ENCODE results near the gene CEPT1. TPM values are rescaled to one million over a fixed set of nuclear protein-coding genes. Genes with fewer than 3 reads are reported as not detected.

Gene CEPT1
- total RNA-seq, 1 experiment from 2014 or later, result 29.3 TPM

- Mint-ChIP-seq H3K4me3 (no peak overlapping the region), H3K27me3 (ENCODE audit: low read depth) (peaks cover 35% of the 10 kb centered on the region), H3K36me3 (no peaks in the 10 kb centered on the region), H3K27ac (no peak overlapping the region), H3K9me3 (no peaks in the 10 kb centered on the region), H3K4me1 (peaks cover 14% of the 10 kb centered on the region)
- TF ChIP-seq JAZF1 (CRISPR knock-in tag; IDR thresholded peaks at IDR 0.05), result no peak
- no peak for TF ChIP-seq ZNF263 (CRISPR knock-in tag; IDR thresholded peaks at IDR 0.05; ENCODE audit: low read depth)
- TF ChIP-seq, protein P1, sequence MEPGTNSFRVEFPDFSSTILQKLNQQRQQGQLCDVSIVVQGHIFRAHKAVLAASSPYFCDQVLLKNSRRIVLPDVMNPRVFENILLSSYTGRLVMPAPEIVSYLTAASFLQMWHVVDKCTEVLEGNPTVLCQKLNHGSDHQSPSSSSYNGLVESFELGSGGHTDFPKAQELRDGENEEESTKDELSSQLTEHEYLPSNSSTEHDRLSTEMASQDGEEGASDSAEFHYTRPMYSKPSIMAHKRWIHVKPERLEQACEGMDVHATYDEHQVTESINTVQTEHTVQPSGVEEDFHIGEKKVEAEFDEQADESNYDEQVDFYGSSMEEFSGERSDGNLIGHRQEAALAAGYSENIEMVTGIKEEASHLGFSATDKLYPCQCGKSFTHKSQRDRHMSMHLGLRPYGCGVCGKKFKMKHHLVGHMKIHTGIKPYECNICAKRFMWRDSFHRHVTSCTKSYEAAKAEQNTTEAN (CRISPR knock-in tag; IDR thresholded peaks at IDR 0.05), result no peak
- no peak for TF ChIP-seq OVOL2 (CRISPR knock-in tag; IDR thresholded peaks at IDR 0.05; ENCODE audit: borderline replicate concordance)
- TF ChIP-seq, protein P2, sequence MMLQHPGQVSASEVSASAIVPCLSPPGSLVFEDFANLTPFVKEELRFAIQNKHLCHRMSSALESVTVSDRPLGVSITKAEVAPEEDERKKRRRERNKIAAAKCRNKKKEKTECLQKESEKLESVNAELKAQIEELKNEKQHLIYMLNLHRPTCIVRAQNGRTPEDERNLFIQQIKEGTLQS (CRISPR knock-in tag; conservative IDR thresholded peaks at IDR 0.05), result no peak
- ATAC-seq (no peak), DNase-seq (ENCODE audit: low spot score) (no peak)
- CTCF ChIA-PET, result no interaction called here
- POLR2A ChIA-PET, result no interaction called here
Measured at GRCh38 chr1:111200802-111201161, 60.8 kb downstream of the CEPT1 start.

DNA sequence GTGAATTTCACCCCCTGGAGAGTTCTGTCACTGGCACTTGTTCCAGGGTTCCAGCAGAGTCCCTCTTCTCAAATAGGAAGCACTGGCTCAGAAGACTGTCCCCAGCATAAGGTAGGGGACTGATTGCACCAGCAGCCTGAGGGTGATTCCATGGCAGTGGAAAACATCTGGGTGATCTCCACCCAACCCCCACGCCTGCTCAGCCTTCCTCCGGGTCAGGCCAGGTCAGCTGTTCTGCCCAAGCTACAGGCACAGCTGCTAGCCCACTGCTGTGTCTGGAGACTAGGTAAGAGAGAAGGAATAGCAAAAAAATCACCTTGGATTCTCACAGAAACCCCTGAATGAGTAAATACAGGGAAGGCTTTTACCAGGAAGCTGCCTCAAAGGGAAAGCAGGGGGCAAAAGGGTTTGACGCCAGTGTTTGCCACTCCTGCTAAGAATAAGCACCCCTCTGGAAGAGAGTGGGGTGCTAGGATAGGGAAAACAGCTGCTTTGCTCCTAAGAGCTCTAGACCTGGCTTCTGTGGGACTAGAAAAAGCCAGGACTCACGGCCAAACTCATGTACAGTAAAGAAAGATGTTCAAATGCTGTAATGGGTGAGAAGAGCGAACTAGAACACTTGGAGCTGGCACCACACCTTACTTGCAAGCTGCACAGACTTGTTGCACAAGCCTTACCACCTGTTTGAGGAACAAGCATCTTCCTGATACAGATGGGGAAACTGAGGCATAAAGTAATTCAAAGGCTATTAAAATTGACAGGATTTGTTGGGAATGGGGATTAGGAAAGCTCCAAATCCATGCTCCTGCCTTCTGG lies 61.5 kb downstream of the CEPT1 start:
- no peaks in the 10 kb centered on the region for H3K36me3 Mint-ChIP-seq
- H3K9me3 Mint-ChIP-seq, result no peaks in the 10 kb centered on the region
- peaks cover 14% of the 10 kb centered on the region for H3K4me1 Mint-ChIP-seq
- H3K27ac Mint-ChIP-seq, result no peak overlapping the region
- CTCF ChIA-PET, result no interaction called here
- no peak overlapping the region for H3K4me3 Mint-ChIP-seq
- POLR2A ChIA-PET, result no interaction called here
- ATAC-seq (no peak), DNase-seq (ENCODE audit: low spot score) (no peak)
- H3K27me3 Mint-ChIP-seq (ENCODE audit: low read depth), result peaks cover 42% of the 10 kb centered on the region
- TF ChIP-seq, protein P3, sequence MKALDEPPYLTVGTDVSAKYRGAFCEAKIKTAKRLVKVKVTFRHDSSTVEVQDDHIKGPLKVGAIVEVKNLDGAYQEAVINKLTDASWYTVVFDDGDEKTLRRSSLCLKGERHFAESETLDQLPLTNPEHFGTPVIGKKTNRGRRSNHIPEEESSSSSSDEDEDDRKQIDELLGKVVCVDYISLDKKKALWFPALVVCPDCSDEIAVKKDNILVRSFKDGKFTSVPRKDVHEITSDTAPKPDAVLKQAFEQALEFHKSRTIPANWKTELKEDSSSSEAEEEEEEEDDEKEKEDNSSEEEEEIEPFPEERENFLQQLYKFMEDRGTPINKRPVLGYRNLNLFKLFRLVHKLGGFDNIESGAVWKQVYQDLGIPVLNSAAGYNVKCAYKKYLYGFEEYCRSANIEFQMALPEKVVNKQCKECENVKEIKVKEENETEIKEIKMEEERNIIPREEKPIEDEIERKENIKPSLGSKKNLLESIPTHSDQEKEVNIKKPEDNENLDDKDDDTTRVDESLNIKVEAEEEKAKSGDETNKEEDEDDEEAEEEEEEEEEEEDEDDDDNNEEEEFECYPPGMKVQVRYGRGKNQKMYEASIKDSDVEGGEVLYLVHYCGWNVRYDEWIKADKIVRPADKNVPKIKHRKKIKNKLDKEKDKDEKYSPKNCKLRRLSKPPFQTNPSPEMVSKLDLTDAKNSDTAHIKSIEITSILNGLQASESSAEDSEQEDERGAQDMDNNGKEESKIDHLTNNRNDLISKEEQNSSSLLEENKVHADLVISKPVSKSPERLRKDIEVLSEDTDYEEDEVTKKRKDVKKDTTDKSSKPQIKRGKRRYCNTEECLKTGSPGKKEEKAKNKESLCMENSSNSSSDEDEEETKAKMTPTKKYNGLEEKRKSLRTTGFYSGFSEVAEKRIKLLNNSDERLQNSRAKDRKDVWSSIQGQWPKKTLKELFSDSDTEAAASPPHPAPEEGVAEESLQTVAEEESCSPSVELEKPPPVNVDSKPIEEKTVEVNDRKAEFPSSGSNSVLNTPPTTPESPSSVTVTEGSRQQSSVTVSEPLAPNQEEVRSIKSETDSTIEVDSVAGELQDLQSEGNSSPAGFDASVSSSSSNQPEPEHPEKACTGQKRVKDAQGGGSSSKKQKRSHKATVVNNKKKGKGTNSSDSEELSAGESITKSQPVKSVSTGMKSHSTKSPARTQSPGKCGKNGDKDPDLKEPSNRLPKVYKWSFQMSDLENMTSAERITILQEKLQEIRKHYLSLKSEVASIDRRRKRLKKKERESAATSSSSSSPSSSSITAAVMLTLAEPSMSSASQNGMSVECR (CRISPR knock-in tag; IDR thresholded peaks at IDR 0.05; ENCODE audit: borderline replicate concordance), result no peak
- TF ChIP-seq, protein P4, sequence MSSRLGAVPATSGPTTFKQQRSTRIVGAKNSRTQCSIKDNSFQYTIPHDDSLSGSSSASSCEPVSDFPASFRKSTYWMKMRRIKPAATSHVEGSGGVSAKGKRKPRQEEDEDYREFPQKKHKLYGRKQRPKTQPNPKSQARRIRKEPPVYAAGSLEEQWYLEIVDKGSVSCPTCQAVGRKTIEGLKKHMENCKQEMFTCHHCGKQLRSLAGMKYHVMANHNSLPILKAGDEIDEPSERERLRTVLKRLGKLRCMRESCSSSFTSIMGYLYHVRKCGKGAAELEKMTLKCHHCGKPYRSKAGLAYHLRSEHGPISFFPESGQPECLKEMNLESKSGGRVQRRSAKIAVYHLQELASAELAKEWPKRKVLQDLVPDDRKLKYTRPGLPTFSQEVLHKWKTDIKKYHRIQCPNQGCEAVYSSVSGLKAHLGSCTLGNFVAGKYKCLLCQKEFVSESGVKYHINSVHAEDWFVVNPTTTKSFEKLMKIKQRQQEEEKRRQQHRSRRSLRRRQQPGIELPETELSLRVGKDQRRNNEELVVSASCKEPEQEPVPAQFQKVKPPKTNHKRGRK (CRISPR knock-in tag; IDR thresholded peaks at IDR 0.05; ENCODE audit: borderline replicate concordance), result no peak
- TF ChIP-seq, protein P5, sequence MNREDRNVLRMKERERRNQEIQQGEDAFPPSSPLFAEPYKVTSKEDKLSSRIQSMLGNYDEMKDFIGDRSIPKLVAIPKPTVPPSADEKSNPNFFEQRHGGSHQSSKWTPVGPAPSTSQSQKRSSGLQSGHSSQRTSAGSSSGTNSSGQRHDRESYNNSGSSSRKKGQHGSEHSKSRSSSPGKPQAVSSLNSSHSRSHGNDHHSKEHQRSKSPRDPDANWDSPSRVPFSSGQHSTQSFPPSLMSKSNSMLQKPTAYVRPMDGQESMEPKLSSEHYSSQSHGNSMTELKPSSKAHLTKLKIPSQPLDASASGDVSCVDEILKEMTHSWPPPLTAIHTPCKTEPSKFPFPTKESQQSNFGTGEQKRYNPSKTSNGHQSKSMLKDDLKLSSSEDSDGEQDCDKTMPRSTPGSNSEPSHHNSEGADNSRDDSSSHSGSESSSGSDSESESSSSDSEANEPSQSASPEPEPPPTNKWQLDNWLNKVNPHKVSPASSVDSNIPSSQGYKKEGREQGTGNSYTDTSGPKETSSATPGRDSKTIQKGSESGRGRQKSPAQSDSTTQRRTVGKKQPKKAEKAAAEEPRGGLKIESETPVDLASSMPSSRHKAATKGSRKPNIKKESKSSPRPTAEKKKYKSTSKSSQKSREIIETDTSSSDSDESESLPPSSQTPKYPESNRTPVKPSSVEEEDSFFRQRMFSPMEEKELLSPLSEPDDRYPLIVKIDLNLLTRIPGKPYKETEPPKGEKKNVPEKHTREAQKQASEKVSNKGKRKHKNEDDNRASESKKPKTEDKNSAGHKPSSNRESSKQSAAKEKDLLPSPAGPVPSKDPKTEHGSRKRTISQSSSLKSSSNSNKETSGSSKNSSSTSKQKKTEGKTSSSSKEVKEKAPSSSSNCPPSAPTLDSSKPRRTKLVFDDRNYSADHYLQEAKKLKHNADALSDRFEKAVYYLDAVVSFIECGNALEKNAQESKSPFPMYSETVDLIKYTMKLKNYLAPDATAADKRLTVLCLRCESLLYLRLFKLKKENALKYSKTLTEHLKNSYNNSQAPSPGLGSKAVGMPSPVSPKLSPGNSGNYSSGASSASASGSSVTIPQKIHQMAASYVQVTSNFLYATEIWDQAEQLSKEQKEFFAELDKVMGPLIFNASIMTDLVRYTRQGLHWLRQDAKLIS (CRISPR knock-in tag; IDR thresholded peaks at IDR 0.05; ENCODE audit: borderline replicate concordance), result no peak
- TF ChIP-seq EMX1 (CRISPR knock-in tag; IDR thresholded peaks at IDR 0.05), result no peak
- no peak for TF ChIP-seq ESRRA (CRISPR knock-in tag; IDR thresholded peaks at IDR 0.05; ENCODE audit: borderline replicate concordance)
- no peak for TF ChIP-seq ZNF416 (CRISPR knock-in tag; IDR thresholded peaks at IDR 0.05)
- TF ChIP-seq, protein P6, sequence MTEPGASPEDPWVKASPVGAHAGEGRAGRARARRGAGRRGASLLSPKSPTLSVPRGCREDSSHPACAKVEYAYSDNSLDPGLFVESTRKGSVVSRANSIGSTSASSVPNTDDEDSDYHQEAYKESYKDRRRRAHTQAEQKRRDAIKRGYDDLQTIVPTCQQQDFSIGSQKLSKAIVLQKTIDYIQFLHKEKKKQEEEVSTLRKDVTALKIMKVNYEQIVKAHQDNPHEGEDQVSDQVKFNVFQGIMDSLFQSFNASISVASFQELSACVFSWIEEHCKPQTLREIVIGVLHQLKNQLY (CRISPR knock-in tag; IDR thresholded peaks at IDR 0.05), result no peak
- TF ChIP-seq, protein P7, sequence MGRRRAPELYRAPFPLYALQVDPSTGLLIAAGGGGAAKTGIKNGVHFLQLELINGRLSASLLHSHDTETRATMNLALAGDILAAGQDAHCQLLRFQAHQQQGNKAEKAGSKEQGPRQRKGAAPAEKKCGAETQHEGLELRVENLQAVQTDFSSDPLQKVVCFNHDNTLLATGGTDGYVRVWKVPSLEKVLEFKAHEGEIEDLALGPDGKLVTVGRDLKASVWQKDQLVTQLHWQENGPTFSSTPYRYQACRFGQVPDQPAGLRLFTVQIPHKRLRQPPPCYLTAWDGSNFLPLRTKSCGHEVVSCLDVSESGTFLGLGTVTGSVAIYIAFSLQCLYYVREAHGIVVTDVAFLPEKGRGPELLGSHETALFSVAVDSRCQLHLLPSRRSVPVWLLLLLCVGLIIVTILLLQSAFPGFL (CRISPR knock-in tag; IDR thresholded peaks at IDR 0.05; ENCODE audit: borderline replicate concordance), result no peak
- TF ChIP-seq IRF2 (CRISPR knock-in tag; IDR thresholded peaks at IDR 0.05; ENCODE audit: borderline replicate concordance, low read depth), result no peak
- no peak for TF ChIP-seq NR2C2 (CRISPR knock-in tag; IDR thresholded peaks at IDR 0.05)
- TF ChIP-seq FOXK1 (CRISPR knock-in tag; IDR thresholded peaks at IDR 0.05), result no peak
- no peak for TF ChIP-seq NR1H2 (CRISPR knock-in tag; IDR thresholded peaks at IDR 0.05)
